Effector CD8-positive, alpha-beta T cell (primary cell): ENCODE data around the gene AP1S3.
"Not testable (repeated sequence)": the region's sequence is repeated elsewhere in the genome, so short reads cannot be mapped to it uniquely, and the experiment has no call there.

ENCODE experiments used
- DNase-seq: peaks from one replicate; lab custom pipeline; 2025; lab: John Stamatoyannopoulos, UW

Gene AP1S3

DNA sequence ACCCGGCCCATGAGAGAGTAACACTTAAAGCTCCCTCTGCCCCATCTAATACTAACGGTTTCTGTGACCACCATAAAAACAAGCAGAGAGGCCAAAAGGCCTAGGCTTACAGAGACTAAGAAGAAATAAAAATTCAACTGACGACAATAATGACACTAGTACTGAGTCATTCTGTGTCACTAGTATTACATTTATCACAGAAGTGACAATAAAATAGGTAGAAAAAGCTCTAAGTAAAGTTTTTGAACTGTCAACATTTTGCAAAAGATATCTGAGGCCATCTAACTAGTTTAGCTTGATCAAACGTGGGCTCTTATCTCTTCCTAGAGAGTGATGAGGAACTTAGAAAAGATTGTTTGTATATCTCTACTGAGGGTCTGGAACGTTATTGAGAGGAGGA lies 35.6 kb downstream of the AP1S3 start:
- DNase-seq: no peak

- DNase-seq: no peak
Observed at GRCh38 chr2:223800908-223801307, 36.5 kb downstream of the AP1S3 start.

DNA sequence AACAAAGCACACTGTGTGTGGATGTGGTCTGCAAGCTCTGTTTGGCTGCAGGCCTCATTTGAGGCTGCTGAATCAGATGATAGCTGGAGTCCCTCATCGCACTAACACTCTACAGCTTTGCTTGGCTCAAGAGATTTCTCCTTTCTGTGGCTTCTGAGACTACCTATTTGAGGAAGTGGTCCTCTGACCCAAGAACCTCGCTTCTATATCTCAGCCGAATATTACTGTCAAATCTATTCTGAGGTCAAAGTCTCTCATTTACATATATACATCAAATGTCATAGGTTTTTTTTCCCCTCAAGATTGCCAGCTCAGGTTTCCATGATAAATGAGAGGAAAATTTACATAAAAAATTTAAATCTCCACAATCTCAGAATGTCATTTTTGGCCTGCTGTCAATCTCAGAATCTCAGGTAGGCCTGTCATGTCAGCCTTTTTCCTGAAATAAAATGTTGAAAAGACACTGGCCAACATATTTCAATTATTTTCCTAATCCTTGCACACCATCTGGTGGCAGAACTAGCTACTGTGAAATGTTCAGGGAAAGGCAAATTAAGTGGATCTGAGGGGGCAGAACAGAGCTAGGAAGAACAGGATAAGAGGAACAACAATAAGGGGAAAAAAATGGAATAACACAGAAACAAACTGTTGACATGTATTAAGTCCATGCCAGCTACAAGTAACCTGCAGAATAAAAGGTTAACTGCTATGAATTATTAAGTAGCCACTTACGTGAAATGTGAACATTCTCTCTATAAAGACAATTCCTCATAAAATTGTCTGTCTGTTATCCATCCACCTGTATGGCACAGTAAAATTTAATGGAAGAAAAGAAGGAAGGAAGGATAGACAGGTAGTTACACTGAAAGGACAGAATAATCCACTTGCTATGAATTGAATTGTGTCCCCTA lies 39.3 kb downstream of the AP1S3 start:
- DNase-seq: no peak

GRCh38 chr2:223797037-223797436 lies 40.3 kb downstream of the AP1S3 start:
- DNase-seq: no peak

GRCh38 chr2:223789423-223789822 lies 48.0 kb downstream of the AP1S3 start:
- DNase-seq: no peak

- DNase-seq: no peak
Observed at GRCh38 chr2:223788826-223789225, 48.6 kb downstream of the AP1S3 start.

DNA sequence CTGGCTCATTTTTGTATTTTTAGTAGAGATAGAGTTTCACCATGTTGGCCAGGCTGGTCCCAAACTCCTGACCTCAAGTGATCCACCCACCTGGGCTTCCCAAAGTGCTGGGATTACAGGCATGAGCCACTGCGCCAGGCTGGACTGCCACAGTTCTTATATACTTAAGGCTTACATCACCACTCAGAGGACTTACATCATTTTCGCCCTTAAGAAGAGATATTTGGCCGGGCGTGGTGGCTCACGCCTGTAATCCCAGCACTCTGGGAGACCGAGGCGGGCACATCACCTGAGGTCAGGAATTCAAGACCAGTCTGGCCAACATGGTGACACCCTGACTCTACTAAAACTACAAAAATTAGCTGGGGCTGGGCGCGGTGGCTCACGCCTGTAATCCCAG lies 49.3 kb downstream of the AP1S3 start:
- not testable (repeated sequence) for DNase-seq

GRCh38 chr2:223787358-223787757 lies 50.0 kb downstream of the AP1S3 start:
- no peak for DNase-seq

- no peak for DNase-seq
Observed at GRCh38 chr2:223786943-223787342, 50.4 kb downstream of the AP1S3 start.

DNA sequence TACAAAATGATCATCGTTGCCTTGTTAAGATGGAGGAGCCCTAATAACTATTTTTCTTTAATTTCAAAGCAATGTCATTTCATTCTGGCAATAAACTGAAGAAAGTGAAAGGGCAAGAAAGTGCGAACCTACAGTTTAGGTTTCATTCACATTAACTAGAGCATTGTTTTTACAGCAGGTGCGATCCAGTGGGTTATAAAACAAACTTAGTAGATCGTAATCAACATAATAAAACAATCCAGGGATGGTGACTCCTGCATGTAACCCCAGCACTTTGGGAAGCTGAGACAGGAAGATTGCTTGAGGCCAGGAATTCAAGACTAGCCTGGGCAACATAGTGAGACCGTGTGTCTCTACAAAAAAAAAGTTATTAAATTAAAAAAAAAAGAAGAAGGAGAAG lies 51.1 kb downstream of the AP1S3 start:
- DNase-seq: no peak

- no peak for DNase-seq
Observed at GRCh38 chr2:223784221-223784772, 53.1 kb downstream of the AP1S3 start.

DNA sequence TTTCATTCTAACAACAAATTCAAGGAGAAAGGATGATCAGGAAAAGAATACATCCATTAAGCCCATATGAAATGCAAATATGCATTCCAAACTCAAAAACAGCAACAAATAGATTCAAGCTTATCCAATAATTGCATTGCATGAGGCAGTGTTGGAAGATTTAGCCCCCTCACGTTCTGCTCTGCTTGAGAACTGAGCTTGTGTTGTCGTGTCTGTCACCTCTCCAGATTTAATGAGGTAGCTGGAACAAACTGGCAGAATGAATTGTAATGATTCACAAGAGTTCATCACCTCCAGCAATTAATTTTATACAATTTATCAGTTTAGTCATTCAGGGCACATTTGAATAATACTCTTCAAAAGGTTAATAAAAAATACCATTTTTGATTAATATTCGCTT lies 54.8 kb downstream of the AP1S3 start:
- no peak for DNase-seq

DNA sequence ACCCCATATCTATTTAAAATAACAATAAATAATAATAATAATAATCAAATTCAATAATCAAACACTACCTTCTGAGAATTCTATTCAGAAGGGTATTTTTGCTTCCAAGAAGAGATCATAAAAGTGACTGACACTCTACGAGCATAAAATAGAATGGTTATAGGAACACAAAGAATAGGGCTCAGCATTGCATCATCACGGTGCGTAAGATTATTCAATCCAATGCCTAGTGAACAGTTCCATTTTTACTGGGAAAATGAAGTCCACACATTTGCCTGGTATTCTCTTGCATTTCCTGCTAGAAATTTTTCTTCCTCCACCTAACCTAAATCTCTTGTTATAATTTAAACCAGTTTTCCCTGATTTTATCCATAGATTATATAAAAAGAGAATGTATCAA lies 55.8 kb downstream of the AP1S3 start:
- DNase-seq: no peak

- DNase-seq: no peak
Observed at GRCh38 chr2:223779877-223780276, 57.5 kb downstream of the AP1S3 start.

DNA sequence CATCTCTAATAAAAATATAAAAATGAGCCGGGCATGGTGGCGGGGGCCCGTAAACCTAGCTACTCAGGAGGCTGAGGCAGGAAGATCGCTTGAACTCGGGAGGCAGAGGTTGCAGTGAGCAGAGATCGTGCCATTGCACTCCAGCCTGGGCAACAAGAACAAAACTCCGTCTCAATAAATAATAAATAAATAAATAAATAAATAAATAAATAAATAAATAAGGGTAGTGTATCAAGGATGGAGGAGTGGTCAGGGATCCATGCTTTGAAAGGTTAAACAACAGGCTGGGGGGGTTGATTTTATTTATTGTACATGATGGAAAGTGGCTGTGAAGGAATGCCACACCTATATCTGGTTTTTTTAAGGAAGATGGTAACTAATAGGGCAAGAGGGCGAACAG lies 63.2 kb downstream of the AP1S3 start:
- DNase-seq: no peak

- no peak for DNase-seq
Observed at GRCh38 chr2:223772363-223772762, 65.0 kb downstream of the AP1S3 start.

DNA sequence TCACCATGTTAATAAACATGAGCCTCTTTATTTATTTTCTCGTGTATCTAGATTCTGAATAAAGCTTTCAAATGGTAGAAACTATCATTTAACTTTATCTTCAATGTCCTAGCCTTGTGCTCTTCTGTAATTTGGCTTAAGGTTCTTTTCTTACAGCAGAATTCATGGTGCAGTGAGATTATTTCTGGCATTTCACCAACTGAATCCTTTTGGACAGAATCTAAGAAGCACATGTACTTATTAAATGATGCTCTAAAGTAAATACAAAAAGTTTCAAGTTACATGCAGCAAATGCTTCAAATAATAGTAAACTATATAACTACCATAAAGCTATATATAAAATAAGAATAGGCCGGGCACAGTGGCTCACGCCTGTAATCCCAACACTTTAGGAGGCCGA lies 65.9 kb downstream of the AP1S3 start:
- DNase-seq: no peak

DNA sequence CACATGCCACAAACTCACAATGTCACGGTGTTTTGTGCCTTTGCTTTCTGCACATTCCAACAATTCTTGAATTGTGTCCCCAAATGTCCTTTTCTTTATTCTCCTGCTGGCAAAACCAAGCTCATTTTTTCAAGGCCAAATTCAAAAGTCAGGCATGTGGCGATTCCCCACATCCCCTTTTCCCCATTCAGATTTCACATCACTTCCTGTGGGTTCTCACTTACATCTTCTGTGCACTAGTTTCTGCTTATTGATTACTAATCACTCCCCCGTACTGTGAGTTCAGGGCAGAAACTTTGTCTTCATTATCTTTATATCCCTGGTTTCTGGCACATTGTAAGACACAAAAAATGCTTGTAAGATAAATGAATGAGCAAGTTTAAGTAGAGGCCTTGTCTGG lies 69.2 kb downstream of the AP1S3 start:
- no peak for DNase-seq

DNA sequence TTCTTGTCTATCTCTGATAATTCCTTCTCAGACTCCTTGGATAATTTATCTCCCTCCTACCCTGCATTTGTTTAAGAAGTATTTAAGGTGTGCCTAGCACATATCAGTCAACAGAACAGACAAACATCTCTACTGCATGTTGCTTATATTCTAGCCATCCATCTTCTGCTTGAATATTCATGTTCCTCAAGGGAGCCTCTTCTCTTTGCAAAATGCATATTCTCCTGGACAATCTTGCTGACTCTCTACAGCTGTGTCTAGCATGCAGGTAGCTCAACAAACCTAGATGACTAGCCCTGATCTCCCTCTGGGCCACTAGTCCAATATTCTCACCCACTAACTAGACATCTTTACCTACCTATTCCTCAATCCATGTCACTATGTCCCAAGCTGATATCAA lies 70.0 kb downstream of the AP1S3 start:
- DNase-seq: no peak

GRCh38 chr2:223765221-223765785 lies 72.1 kb downstream of the AP1S3 start:
- DNase-seq: no peak

DNA sequence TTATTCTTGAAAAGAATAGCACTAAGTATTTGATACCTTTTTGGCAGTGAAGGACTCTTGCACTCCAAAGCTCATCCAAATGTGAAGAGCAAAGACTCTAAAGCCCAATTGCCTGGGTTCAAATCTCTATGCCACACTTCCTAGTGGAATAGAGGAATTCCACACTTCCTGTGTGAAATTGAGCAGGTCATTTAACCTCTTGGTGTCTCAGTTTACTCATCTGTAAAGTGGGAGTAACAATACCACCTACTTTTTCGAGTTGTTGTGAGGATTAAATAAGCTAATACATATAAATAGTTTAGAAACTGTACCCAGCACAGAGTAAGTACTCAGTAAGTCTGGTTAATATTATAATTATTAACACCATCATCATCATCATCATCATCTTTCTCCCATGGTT lies 72.6 kb downstream of the AP1S3 start:
- DNase-seq: no peak

DNA sequence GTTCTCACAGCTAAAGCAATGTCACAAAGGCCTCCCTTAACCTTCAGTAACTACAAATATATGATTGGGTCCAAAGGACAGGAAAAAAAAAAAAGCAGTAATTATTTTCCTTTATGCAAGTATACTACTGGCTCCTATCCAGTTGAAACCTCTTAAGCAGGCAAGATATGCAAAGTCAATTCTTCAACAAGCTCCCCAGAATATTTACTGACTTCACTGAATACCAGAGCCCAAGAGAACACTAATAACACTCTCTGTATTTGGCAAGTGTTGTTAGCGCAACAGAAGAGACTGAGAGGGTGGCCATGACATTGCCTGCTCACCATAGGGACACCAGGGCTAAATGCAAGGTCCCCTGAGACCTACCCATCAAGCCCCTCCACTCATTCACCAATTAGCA lies 74.5 kb downstream of the AP1S3 start:
- no peak for DNase-seq

- DNase-seq: not testable (repeated sequence)
Observed at GRCh38 chr2:223761746-223762145, 75.6 kb downstream of the AP1S3 start.
